ENCODE results near the gene FAM168A. TPM values are rescaled to one million over a fixed set of nuclear protein-coding genes. Genes with fewer than 3 reads are reported as not detected.
A peak's percentile ranks its signal among the peaks of the same experiment; 100 is the strongest.

The FAM168A gene
- total RNA-seq, 1 donor from 2014 or later = 19.3 TPM

GRCh38 chr11:73539506-73540084, 58.3 kb downstream of the FAM168A start:
- no peaks in the 10 kb centered on the region for H3K9me3 Mint-ChIP-seq
- peaks cover 8% of the 10 kb centered on the region for H3K4me1 Mint-ChIP-seq
- Histone ChIP-seq H3K9ac (no peak overlapping the region), H3K27ac (peak overlapping the region; percentile 86), H3K4me3 (no peak overlapping the region), H3K27me3 (no peaks in the 10 kb centered on the region), H4K20me1 (ENCODE audit: low read depth) (peaks cover 20% of the 10 kb centered on the region), H3K4me1 (peaks cover 33% of the 10 kb centered on the region), H3K79me2 (ENCODE audit: low read depth) (peaks cover 80% of the 10 kb centered on the region), H3K36me3 (no peaks in the 10 kb centered on the region), H3K4me2 (peak overlapping the region; percentile 5), H3K9me3 (ENCODE audit: low read depth) (no peaks in the 10 kb centered on the region), H3F3A (ENCODE audit: low read depth) (peaks cover 44% of the 10 kb centered on the region), H2AFZ (replicated peaks) (no peak overlapping the region)
- DNase-seq (ENCODE audit: low spot score) = no peak
- H3K36me3 Mint-ChIP-seq = peaks cover 8% of the 10 kb centered on the region
- no peaks in the 10 kb centered on the region for H3K27me3 Mint-ChIP-seq (ENCODE audit: insufficient read depth, low read depth)
- TF ChIP-seq, protein P1, sequence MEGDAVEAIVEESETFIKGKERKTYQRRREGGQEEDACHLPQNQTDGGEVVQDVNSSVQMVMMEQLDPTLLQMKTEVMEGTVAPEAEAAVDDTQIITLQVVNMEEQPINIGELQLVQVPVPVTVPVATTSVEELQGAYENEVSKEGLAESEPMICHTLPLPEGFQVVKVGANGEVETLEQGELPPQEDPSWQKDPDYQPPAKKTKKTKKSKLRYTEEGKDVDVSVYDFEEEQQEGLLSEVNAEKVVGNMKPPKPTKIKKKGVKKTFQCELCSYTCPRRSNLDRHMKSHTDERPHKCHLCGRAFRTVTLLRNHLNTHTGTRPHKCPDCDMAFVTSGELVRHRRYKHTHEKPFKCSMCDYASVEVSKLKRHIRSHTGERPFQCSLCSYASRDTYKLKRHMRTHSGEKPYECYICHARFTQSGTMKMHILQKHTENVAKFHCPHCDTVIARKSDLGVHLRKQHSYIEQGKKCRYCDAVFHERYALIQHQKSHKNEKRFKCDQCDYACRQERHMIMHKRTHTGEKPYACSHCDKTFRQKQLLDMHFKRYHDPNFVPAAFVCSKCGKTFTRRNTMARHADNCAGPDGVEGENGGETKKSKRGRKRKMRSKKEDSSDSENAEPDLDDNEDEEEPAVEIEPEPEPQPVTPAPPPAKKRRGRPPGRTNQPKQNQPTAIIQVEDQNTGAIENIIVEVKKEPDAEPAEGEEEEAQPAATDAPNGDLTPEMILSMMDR (IDR thresholded peaks at IDR 0.05) = no peak
- TF ChIP-seq EZH2 (IDR thresholded peaks at IDR 0.05) (no peak), EZH2phosphoT487 (IDR thresholded peaks at IDR 0.05) (no peak)
- no peak overlapping the region for H3K4me3 Mint-ChIP-seq
- H3K27ac Mint-ChIP-seq = no peak overlapping the region

GRCh38 chr11:73538381-73538872, 59.5 kb downstream of the FAM168A start:
- no peaks in the 10 kb centered on the region for H3K36me3 ChIP-seq
- peak; percentile 48 for DNase-seq (ENCODE audit: low spot score)
- Mint-ChIP-seq H3K4me1 (peaks cover 8% of the 10 kb centered on the region), H3K27me3 (ENCODE audit: insufficient read depth, low read depth) (no peaks in the 10 kb centered on the region), H3K27ac (peak overlapping the region; percentile 52), H3K9me3 (no peaks in the 10 kb centered on the region), H3K36me3 (peaks cover 8% of the 10 kb centered on the region), H3K4me3 (no peak overlapping the region)
- peak overlapping the region; percentile 86 for H3K27ac ChIP-seq
- peaks cover 33% of the 10 kb centered on the region for H3K4me1 ChIP-seq
- H3K9me3 ChIP-seq (ENCODE audit: low read depth) = no peaks in the 10 kb centered on the region
- H3K4me3 ChIP-seq = no peak overlapping the region
- H4K20me1 ChIP-seq (ENCODE audit: low read depth) = peaks cover 17% of the 10 kb centered on the region
- H3K79me2 ChIP-seq (ENCODE audit: low read depth) = peaks cover 77% of the 10 kb centered on the region
- TF ChIP-seq EZH2 (IDR thresholded peaks at IDR 0.05) (no peak), EZH2phosphoT487 (IDR thresholded peaks at IDR 0.05) (no peak)
- TF ChIP-seq, protein P1 (IDR thresholded peaks at IDR 0.05) = no peak
- peaks cover 39% of the 10 kb centered on the region for H3F3A ChIP-seq (ENCODE audit: low read depth)
- H3K4me2 ChIP-seq = peak overlapping the region; percentile 64
- H3K27me3 ChIP-seq = no peaks in the 10 kb centered on the region
- H2AFZ ChIP-seq (replicated peaks) = no peak overlapping the region
- no peak overlapping the region for H3K9ac ChIP-seq

DNA sequence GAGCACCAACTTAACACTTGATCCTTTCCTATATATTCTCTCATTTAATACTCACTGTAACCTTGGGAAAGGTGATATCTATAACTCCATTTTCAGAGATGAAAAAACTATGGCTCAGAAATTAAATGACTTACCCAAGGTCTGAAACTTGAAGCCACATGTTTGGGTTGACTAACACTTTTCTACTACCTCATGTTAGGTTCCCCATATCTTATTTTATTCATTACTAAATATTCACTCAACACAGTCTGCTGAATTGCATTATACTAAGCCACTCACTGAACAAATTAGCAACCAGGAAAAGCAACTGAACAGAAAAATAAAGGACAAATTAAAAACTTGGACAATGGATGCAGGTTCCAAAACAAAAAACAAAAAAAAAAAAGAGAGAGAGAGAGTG, 59.9 kb downstream of the FAM168A start:
- Mint-ChIP-seq H3K4me1 (peaks cover 8% of the 10 kb centered on the region), H3K27ac (peak overlapping the region; percentile 52), H3K4me3 (no peak overlapping the region), H3K27me3 (ENCODE audit: insufficient read depth, low read depth) (no peaks in the 10 kb centered on the region), H3K36me3 (peaks cover 8% of the 10 kb centered on the region), H3K9me3 (no peaks in the 10 kb centered on the region)
- H3F3A ChIP-seq (ENCODE audit: low read depth) = peaks cover 39% of the 10 kb centered on the region
- H3K27ac ChIP-seq = peak overlapping the region; percentile 86
- no peaks in the 10 kb centered on the region for H3K9me3 ChIP-seq (ENCODE audit: low read depth)
- peaks cover 33% of the 10 kb centered on the region for H3K4me1 ChIP-seq
- no peak overlapping the region for H3K9ac ChIP-seq
- H4K20me1 ChIP-seq (ENCODE audit: low read depth) = peaks cover 17% of the 10 kb centered on the region
- no peaks in the 10 kb centered on the region for H3K27me3 ChIP-seq
- peak overlapping the region; percentile 64 for H3K4me2 ChIP-seq
- H3K36me3 ChIP-seq = no peaks in the 10 kb centered on the region
- DNase-seq (ENCODE audit: low spot score) = no peak
- H3K4me3 ChIP-seq = no peak overlapping the region
- peaks cover 81% of the 10 kb centered on the region for H3K79me2 ChIP-seq (ENCODE audit: low read depth)
- H2AFZ ChIP-seq (replicated peaks) = no peak overlapping the region
- no peak for TF ChIP-seq EZH2 (IDR thresholded peaks at IDR 0.05)
- TF ChIP-seq, protein P1 (IDR thresholded peaks at IDR 0.05) = no peak
- TF ChIP-seq EZH2phosphoT487 (IDR thresholded peaks at IDR 0.05) = no peak
